ENCODE results near the gene CD81.

DNA sequence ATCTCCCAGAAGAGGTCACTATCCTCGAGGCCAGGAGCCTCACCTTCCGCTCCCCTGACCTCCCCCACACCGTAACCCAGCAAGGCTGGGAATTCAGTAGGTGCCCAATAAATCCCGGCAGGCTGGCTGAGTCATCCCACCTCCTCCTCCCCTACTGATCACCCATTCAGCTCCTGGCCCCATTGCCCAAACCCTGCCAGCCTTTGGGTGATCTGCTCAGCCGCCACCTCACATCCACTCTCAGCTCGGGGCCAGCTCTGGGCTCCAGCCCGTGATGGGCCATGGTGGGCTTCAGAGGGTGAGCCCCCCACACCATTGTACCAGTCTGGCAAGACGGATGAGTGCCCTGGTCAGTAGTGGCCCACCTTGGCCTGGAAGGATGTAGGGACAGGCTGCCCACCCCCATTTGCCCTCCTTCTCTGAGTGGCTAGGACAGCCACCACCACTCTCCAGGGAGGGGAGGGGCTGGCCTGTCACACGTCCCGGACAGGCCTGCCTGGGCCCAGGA lies 59.0 kb downstream of the CD81 start:
- TF ChIP-seq POLR2A (IDR thresholded peaks at IDR 0.05): no peak
- TF ChIP-seq, protein P1, sequence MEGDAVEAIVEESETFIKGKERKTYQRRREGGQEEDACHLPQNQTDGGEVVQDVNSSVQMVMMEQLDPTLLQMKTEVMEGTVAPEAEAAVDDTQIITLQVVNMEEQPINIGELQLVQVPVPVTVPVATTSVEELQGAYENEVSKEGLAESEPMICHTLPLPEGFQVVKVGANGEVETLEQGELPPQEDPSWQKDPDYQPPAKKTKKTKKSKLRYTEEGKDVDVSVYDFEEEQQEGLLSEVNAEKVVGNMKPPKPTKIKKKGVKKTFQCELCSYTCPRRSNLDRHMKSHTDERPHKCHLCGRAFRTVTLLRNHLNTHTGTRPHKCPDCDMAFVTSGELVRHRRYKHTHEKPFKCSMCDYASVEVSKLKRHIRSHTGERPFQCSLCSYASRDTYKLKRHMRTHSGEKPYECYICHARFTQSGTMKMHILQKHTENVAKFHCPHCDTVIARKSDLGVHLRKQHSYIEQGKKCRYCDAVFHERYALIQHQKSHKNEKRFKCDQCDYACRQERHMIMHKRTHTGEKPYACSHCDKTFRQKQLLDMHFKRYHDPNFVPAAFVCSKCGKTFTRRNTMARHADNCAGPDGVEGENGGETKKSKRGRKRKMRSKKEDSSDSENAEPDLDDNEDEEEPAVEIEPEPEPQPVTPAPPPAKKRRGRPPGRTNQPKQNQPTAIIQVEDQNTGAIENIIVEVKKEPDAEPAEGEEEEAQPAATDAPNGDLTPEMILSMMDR (IDR thresholded peaks at IDR 0.05 in 4 of 5, conservative IDR thresholded peaks at IDR 0.05 in 1 of 5): no peak

Data from gastrocnemius medialis (tissue), 4 donors.